Measurements from ENCODE around the gene ROBO1.

ROBO1 gene

GRCh38 chr3:79586232-79586631, 181.6 kb downstream of the ROBO1 start:
- H3K36me3 ChIP-seq (ENCODE audit: insufficient read depth) = no peaks in the 10 kb centered on the region
- H2AFZ ChIP-seq (ENCODE audit: low read depth) = no peak overlapping the region
- no peak overlapping the region for H3K27ac ChIP-seq
- no peak overlapping the region for H3K9ac ChIP-seq
- H3K27me3 ChIP-seq (ENCODE audit: insufficient read depth, low read depth) = no peaks in the 10 kb centered on the region
- no peak for TF ChIP-seq CTCF (conservative IDR thresholded peaks at IDR 0.05; ENCODE audit: low read depth, low read length)
- H3K4me2 ChIP-seq = no peak overlapping the region
- H3K79me2 ChIP-seq (ENCODE audit: insufficient read depth, low read depth) = no peaks in the 10 kb centered on the region
- no peak overlapping the region for H3K4me3 ChIP-seq (IDR thresholded peaks at IDR 0.05; ENCODE audit: insufficient read depth, low read depth, low read length)
- no peaks in the 10 kb centered on the region for H3K4me1 ChIP-seq (ENCODE audit: low read depth, poor library complexity, severe bottlenecking)
- no peaks in the 10 kb centered on the region for H4K20me1 ChIP-seq (ENCODE audit: insufficient read depth)

GRCh38 chr3:79572930-79573329, 194.9 kb downstream of the ROBO1 start:
- H3K27ac ChIP-seq = no peak overlapping the region
- H3K36me3 ChIP-seq (ENCODE audit: insufficient read depth) = no peaks in the 10 kb centered on the region
- no peak overlapping the region for H3K4me3 ChIP-seq (IDR thresholded peaks at IDR 0.05; ENCODE audit: insufficient read depth, low read depth, low read length)
- no peak overlapping the region for H3K4me2 ChIP-seq
- no peaks in the 10 kb centered on the region for H4K20me1 ChIP-seq (ENCODE audit: insufficient read depth)
- H3K27me3 ChIP-seq (ENCODE audit: insufficient read depth, low read depth) = no peaks in the 10 kb centered on the region
- no peaks in the 10 kb centered on the region for H3K79me2 ChIP-seq (ENCODE audit: insufficient read depth, low read depth)
- no peak overlapping the region for H2AFZ ChIP-seq (ENCODE audit: low read depth)
- H3K4me1 ChIP-seq (ENCODE audit: low read depth, poor library complexity, severe bottlenecking) = no peaks in the 10 kb centered on the region
- no peak overlapping the region for H3K9ac ChIP-seq
- no peak for TF ChIP-seq CTCF (conservative IDR thresholded peaks at IDR 0.05; ENCODE audit: low read depth, low read length)

- no peaks in the 10 kb centered on the region for H3K79me2 ChIP-seq (ENCODE audit: insufficient read depth, low read depth)
- no peak overlapping the region for H3K27ac ChIP-seq
- H2AFZ ChIP-seq (ENCODE audit: low read depth) = no peak overlapping the region
- H3K4me2 ChIP-seq = no peak overlapping the region
- no peak overlapping the region for H3K9ac ChIP-seq
- no peak overlapping the region for H3K4me3 ChIP-seq (IDR thresholded peaks at IDR 0.05; ENCODE audit: insufficient read depth, low read depth, low read length)
- no peaks in the 10 kb centered on the region for H4K20me1 ChIP-seq (ENCODE audit: insufficient read depth)
- TF ChIP-seq CTCF (conservative IDR thresholded peaks at IDR 0.05; ENCODE audit: low read depth, low read length) = no peak
- no peaks in the 10 kb centered on the region for H3K36me3 ChIP-seq (ENCODE audit: insufficient read depth)
- no peaks in the 10 kb centered on the region for H3K4me1 ChIP-seq (ENCODE audit: low read depth, poor library complexity, severe bottlenecking)
- no peaks in the 10 kb centered on the region for H3K27me3 ChIP-seq (ENCODE audit: insufficient read depth, low read depth)
Measured at GRCh38 chr3:79568938-79569337, 198.9 kb downstream of the ROBO1 start.

- H3K79me2 ChIP-seq (ENCODE audit: insufficient read depth, low read depth) = no peaks in the 10 kb centered on the region
- H4K20me1 ChIP-seq (ENCODE audit: insufficient read depth) = no peaks in the 10 kb centered on the region
- H3K4me2 ChIP-seq = no peak overlapping the region
- no peak for TF ChIP-seq CTCF (conservative IDR thresholded peaks at IDR 0.05; ENCODE audit: low read depth, low read length)
- H3K36me3 ChIP-seq (ENCODE audit: insufficient read depth) = no peaks in the 10 kb centered on the region
- no peak overlapping the region for H3K4me3 ChIP-seq (IDR thresholded peaks at IDR 0.05; ENCODE audit: insufficient read depth, low read depth, low read length)
- no peaks in the 10 kb centered on the region for H3K4me1 ChIP-seq (ENCODE audit: low read depth, poor library complexity, severe bottlenecking)
- H3K27me3 ChIP-seq (ENCODE audit: insufficient read depth, low read depth) = no peaks in the 10 kb centered on the region
- H3K9ac ChIP-seq = no peak overlapping the region
- no peak overlapping the region for H2AFZ ChIP-seq (ENCODE audit: low read depth)
- H3K27ac ChIP-seq = no peak overlapping the region
Measured at GRCh38 chr3:79564192-79564591, 203.6 kb downstream of the ROBO1 start.

- no peaks in the 10 kb centered on the region for H3K79me2 ChIP-seq (ENCODE audit: insufficient read depth, low read depth)
- H2AFZ ChIP-seq (ENCODE audit: low read depth) = no peak overlapping the region
- no peaks in the 10 kb centered on the region for H3K36me3 ChIP-seq (ENCODE audit: insufficient read depth)
- H3K4me1 ChIP-seq (ENCODE audit: low read depth, poor library complexity, severe bottlenecking) = no peaks in the 10 kb centered on the region
- no peaks in the 10 kb centered on the region for H4K20me1 ChIP-seq (ENCODE audit: insufficient read depth)
- H3K9ac ChIP-seq = no peak overlapping the region
- H3K4me3 ChIP-seq (IDR thresholded peaks at IDR 0.05; ENCODE audit: insufficient read depth, low read depth, low read length) = no peak overlapping the region
- H3K27me3 ChIP-seq (ENCODE audit: insufficient read depth, low read depth) = no peaks in the 10 kb centered on the region
- H3K27ac ChIP-seq = no peak overlapping the region
- no peak for TF ChIP-seq CTCF (conservative IDR thresholded peaks at IDR 0.05; ENCODE audit: low read depth, low read length)
- no peak overlapping the region for H3K4me2 ChIP-seq
Measured at GRCh38 chr3:79560698-79561097, 207.1 kb downstream of the ROBO1 start.
